Measurements from ENCODE around the gene RBFOX2. TPM values are rescaled to one million over a fixed set of nuclear protein-coding genes. Genes with fewer than 3 reads are reported as not detected.

RBFOX2 gene
- total and polyA plus RNA-seq, 10 donors = 2.6 to 39.6 (median 31.8) TPM

DNA sequence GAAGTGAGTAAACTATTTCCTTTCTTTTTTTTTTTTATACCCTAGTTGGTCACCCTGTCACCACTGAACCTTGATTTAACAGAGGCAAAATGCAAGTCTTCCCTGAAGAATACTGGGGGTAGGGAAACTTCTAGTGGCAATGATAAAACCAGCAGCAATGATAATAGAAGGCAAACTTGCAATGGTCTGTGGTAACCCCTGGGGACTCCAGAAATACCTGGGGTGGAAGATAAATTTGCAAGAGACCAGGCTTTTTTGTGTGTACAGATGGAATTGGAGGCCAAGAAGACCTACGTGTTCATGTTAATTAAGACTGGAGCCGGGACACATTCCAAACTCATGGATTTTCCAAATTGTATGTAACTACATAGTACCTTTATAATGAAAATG is 299.3 kb downstream of the RBFOX2 start:
- Histone ChIP-seq H3K27me3 (replicated peaks in 1 of 7) (peaks cover 0 to 53% (median 0%) of the 10 kb centered on the region in 7 donors), H3K9me3 (no peaks in the 10 kb centered on the region), H3K36me3 (no peaks in the 10 kb centered on the region), H3K27ac (no peak overlapping the region), H3K4me1 (no peaks in the 10 kb centered on the region), H3K4me3 (no peak overlapping the region)
- WGBS, 5 donors = 83 to 97% (median 84%) methylated on average over 2 of the region's 2 CpGs
- intact Hi-C loops (cut with DNase I; ENCODE audit: low total_unique reads) = no loop called here
- no peak for TF ChIP-seq POLR2A (IDR thresholded peaks at IDR 0.05)
- TF ChIP-seq CTCF (IDR thresholded peaks at IDR 0.05 in 8 of 11, conservative IDR thresholded peaks at IDR 0.05 in 3 of 11) = no peak
- TF ChIP-seq POLR2AphosphoS5 (IDR thresholded peaks at IDR 0.05) = no peak
- no peak for DNase-seq

GRCh38 chr22:35728639-35729308 is 299.9 kb downstream of the RBFOX2 start:
- H3K4me3 ChIP-seq = no peak overlapping the region
- H3K9me3 ChIP-seq = no peaks in the 10 kb centered on the region
- TF ChIP-seq POLR2AphosphoS5 (IDR thresholded peaks at IDR 0.05) = no peak
- no peak for TF ChIP-seq POLR2A (IDR thresholded peaks at IDR 0.05)
- no peak for TF ChIP-seq CTCF (IDR thresholded peaks at IDR 0.05 in 8 of 11, conservative IDR thresholded peaks at IDR 0.05 in 3 of 11)
- H3K36me3 ChIP-seq = no peaks in the 10 kb centered on the region
- H3K4me1 ChIP-seq = no peaks in the 10 kb centered on the region
- DNase-seq = no peak
- no peak overlapping the region for H3K27ac ChIP-seq
- peaks cover 0 to 53% (median 0%) of the 10 kb centered on the region in 7 donors for H3K27me3 ChIP-seq (replicated peaks in 1 of 7)
- intact Hi-C loops (cut with DNase I; ENCODE audit: low total_unique reads) = no loop called here
- WGBS, 5 donors = 78 to 86% (median 81%) methylated on average over 12 of the region's 12 CpGs

GRCh38 chr22:35727436-35727835 is 301.2 kb downstream of the RBFOX2 start:
- Histone ChIP-seq H3K4me1 (no peaks in the 10 kb centered on the region), H3K36me3 (no peaks in the 10 kb centered on the region), H3K27ac (no peak overlapping the region), H3K4me3 (no peak overlapping the region), H3K9me3 (no peaks in the 10 kb centered on the region), H3K27me3 (replicated peaks in 1 of 7) (peaks cover 0 to 53% (median 0%) of the 10 kb centered on the region in 7 donors)
- DNase-seq = no peak
- intact Hi-C loops (cut with DNase I; ENCODE audit: low total_unique reads) = no loop called here
- 81 to 89% (median 84%) methylated on average over 11 of the region's 11 CpGs for WGBS, 5 donors
- TF ChIP-seq CTCF (IDR thresholded peaks at IDR 0.05 in 8 of 11, conservative IDR thresholded peaks at IDR 0.05 in 3 of 11) = no peak
- no peak for TF ChIP-seq POLR2A (IDR thresholded peaks at IDR 0.05)
- no peak for TF ChIP-seq POLR2AphosphoS5 (IDR thresholded peaks at IDR 0.05)

GRCh38 chr22:35726933-35727332 is 301.7 kb downstream of the RBFOX2 start:
- WGBS, 5 donors = 79 to 89% (median 86%) methylated on average over 15 of the region's 15 CpGs
- no peak for TF ChIP-seq CTCF (IDR thresholded peaks at IDR 0.05 in 8 of 11, conservative IDR thresholded peaks at IDR 0.05 in 3 of 11)
- Histone ChIP-seq H3K36me3 (no peaks in the 10 kb centered on the region), H3K27me3 (replicated peaks in 1 of 7) (peaks cover 0 to 51% (median 0%) of the 10 kb centered on the region in 7 donors), H3K4me1 (no peaks in the 10 kb centered on the region), H3K4me3 (no peak overlapping the region), H3K9me3 (no peaks in the 10 kb centered on the region), H3K27ac (no peak overlapping the region)
- intact Hi-C loops (cut with DNase I; ENCODE audit: low total_unique reads) = no loop called here
- DNase-seq = no peak
